MG63 (cell line): ENCODE results near the gene BRD4. TPM values are rescaled to one million over a fixed set of nuclear protein-coding genes. Genes with fewer than 3 reads are reported as not detected.
A peak's percentile ranks its signal among the peaks of the same experiment; 100 is the strongest.

ENCODE experiments used
- DNase-seq: peaks from one replicate; pipeline ENCODE4 v3.0.0-alpha.2; 2020
- H3K27me3 ChIP-seq: fragments of 250-450 bp; sonication (Bioruptor Pico); 2 replicates; pipeline ENCODE4 v1.5.1; 2020; ENCODE audit warnings: mild to moderate bottlenecking, moderate library complexity
- H3K36me3 ChIP-seq: fragments of 250-450 bp; sonication (Bioruptor Pico); 2 replicates; pipeline ENCODE4 v1.5.1; 2020; ENCODE audit warnings: mild to moderate bottlenecking, moderate library complexity
- H3K4me3 ChIP-seq: fragments of 250-450 bp; sonication (Bioruptor Pico); 2 replicates; pipeline ENCODE4 v1.5.1; 2020; ENCODE audit warnings: mild to moderate bottlenecking, moderate library complexity
- H3K9me3 ChIP-seq: fragments of 250-450 bp; sonication (Bioruptor Pico); 2 replicates; pipeline ENCODE4 v1.5.1; 2020; ENCODE audit warnings: mild to moderate bottlenecking, moderate library complexity
- total RNA-seq: library from RNA; depleted of rRNA; stranded (reverse); fragments of >200 nt; shearing (Covaris generic); gene quantifications from 2 replicates; pipeline ENCODE4 v1.2.3, GENCODE V29; 2014; ENCODE audit warnings: low replicate concordance

Gene BRD4
- total RNA-seq, 1 experiment from 2014 or later = 16.0 TPM

DNA sequence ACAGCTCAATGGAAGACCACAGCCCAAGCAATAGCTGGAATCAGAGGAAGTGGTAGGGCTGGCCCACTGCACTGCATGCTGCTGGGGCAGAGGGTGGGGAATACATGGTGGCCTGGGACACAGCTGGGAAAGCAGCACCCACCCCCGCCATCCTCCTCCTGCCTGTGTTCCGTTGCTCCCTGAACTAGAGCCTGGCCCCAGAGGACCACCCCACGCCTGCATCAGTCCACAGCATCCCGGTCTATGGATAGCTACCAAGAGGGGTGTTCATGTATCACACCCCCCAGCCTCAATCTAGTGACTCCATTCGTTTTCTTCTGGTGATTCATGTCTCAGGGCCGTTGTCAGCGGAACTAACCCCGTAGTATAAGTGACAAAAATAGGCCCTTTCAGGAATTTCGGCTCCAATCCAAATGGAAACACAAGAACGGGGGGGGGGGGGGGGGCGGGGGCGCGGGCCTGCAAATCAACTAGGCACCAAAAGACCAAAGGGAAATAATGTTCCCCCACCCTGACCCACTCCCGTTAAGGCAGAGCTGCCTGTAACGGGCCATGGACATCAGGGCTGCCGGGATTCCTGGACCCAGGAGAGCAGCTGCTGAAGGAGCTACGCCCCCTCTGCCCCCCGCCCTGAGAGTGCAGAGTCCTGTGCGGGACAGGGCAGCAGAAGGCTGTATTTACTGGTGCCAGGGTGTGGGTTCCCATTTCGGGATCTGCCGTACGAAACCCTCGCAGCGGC is 81.2 kb downstream of the BRD4 start:
- Histone ChIP-seq H3K4me3 (no peak overlapping the region), H3K36me3 (peaks cover 97% of the 10 kb centered on the region)

DNA sequence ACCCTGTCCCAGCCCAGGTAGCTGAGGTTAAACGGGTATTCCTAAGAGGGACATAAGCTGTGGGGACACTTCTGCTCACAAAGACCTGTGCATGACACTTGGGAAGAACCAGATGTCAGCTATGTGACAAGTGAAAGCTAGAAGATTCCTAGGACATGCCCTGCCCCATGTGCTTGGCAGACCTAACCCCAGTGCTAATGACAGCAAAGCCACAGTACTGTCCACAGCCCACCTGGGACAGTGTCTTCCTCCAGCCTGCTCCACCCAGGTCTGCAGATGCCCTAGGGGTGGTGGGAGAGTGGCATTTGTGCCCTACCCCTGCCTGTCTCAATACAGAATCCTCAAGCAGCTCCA is 81.7 kb downstream of the BRD4 start:
- Histone ChIP-seq H3K4me3 (no peak overlapping the region), H3K27me3 (no peaks in the 10 kb centered on the region), H3K9me3 (no peaks in the 10 kb centered on the region), H3K36me3 (peaks cover 97% of the 10 kb centered on the region)
- no peak for DNase-seq

More for the DNA sequence above, 81.2 kb downstream of the BRD4 start:
- H3K27me3 ChIP-seq = no peaks in the 10 kb centered on the region
- H3K9me3 ChIP-seq = no peaks in the 10 kb centered on the region
- DNase-seq = no peak

DNA sequence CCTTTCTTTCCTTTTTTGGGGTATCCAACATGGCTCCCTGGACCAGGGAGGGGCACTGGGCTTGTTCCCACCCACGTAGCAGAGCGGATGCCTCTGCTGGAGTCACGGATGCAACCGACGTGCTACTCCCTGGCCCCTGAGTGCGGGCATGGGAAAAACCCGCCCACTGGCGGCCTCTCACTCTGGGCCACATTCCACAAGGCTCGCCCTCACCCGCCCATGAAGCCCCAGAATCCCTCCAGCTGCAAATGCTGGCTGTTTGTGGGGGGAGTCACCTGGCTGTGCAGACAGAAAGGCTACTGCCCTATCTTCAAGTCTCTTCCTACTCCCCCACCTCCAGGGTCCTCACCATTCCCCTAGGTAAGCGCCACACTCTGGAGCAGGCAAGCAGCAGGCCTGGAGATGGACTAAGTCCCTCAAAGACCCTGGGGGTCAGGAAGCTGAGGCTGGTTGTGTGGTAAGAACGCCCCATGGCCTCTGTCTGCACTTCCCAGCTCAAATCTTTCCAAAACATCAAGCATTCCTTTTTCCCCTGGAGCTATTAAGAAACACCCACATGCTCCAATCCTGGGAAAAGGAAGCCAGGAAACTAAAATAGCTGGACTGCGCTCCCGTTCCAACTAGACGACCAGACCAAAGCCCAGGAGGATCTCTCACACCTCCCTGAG is 82.2 kb downstream of the BRD4 start:
- H3K36me3 ChIP-seq = peaks cover 97% of the 10 kb centered on the region
- no peak overlapping the region for H3K4me3 ChIP-seq

DNA sequence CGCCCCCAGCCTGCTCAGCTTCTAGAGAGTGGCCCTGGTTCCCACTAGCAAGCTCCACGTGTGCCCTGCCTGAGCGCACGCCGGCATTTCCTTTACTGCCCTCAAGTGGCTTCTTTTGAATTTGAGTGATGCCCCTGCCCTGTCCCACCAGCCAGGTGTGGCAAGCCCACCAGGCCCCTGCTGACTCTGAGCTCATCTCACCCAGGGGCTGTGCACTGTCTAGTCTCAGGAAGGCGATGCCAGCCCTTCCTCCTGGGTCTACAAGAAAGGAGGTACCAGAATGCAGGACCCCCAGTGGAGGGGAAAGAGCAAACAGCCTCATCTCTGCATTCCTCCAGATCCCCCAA is 82.8 kb downstream of the BRD4 start:
- Histone ChIP-seq H3K9me3 (no peaks in the 10 kb centered on the region), H3K36me3 (peaks cover 98% of the 10 kb centered on the region), H3K4me3 (no peak overlapping the region)

More for the DNA sequence above, 82.2 kb downstream of the BRD4 start:
- no peaks in the 10 kb centered on the region for H3K9me3 ChIP-seq
- no peaks in the 10 kb centered on the region for H3K27me3 ChIP-seq
- no peak for DNase-seq

DNA sequence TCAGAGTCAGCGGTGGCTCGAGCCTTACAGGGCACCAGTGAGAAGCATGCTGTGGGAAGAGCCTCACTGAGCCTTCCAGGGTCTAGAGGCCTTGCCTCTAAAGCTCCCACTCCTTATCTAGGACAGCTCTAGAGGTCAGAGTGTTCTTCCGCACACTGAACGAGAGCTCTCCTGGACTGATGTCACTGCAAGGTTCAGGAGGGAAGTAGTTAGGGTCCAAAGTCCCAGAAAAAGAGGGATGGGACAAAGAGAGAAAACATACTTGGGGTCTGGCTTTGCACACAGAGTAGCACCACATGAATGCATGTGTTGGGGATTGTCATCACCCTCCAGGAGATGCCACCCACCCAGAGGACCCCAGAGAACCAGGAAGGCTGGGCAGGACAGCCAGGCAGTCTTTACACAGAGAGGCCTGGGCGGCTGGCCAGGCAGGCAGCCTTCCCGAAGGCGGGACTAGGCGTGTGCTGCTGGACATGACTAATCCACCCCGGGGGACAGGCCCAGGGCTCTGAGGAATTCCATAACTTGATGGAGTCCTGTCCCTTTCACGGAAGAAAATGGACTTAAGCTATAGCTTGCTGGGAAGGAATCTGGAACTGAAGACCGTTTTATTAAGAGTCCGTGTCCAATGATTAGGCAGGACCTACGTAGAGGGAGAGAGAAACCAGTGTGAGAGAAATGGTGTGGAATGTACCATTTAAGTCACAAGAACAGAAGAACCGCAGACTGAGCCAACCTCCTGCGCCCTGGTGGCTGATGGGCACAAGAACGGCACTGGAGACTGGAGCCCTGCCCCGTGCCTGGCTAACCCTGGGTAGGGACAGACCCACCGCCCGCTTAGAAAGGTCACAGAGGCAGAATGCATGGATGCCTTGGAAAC is 83.5 kb downstream of the BRD4 start:
- no peaks in the 10 kb centered on the region for H3K27me3 ChIP-seq
- DNase-seq = peak; percentile 94
- H3K9me3 ChIP-seq = no peaks in the 10 kb centered on the region
- H3K4me3 ChIP-seq = no peak overlapping the region
- H3K36me3 ChIP-seq = peaks cover 96% of the 10 kb centered on the region

More for the DNA sequence above, 82.8 kb downstream of the BRD4 start:
- DNase-seq = no peak
- no peaks in the 10 kb centered on the region for H3K27me3 ChIP-seq

DNA sequence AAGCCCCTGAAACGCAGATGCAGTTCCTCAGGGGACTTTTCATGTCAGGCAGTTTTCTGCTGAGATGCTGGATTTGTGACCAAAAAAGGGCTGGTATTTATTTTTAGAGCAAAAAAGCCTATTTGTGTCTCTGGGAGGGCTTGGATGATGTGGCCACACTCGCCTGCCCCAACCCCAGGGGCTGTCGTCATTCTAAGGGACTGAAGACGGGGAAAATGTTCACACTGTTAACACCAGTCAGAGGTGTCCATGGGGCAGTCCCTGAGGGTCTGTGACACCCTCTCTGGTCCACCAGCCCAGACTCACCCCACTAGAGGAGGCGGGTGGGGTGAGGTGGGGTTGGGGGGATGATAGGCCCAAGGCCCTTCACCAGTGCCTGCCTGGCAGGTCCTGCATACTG is 84.2 kb downstream of the BRD4 start:
- Histone ChIP-seq H3K9me3 (no peaks in the 10 kb centered on the region), H3K27me3 (no peaks in the 10 kb centered on the region), H3K4me3 (no peak overlapping the region), H3K36me3 (peaks cover 96% of the 10 kb centered on the region)
- no peak for DNase-seq

DNA sequence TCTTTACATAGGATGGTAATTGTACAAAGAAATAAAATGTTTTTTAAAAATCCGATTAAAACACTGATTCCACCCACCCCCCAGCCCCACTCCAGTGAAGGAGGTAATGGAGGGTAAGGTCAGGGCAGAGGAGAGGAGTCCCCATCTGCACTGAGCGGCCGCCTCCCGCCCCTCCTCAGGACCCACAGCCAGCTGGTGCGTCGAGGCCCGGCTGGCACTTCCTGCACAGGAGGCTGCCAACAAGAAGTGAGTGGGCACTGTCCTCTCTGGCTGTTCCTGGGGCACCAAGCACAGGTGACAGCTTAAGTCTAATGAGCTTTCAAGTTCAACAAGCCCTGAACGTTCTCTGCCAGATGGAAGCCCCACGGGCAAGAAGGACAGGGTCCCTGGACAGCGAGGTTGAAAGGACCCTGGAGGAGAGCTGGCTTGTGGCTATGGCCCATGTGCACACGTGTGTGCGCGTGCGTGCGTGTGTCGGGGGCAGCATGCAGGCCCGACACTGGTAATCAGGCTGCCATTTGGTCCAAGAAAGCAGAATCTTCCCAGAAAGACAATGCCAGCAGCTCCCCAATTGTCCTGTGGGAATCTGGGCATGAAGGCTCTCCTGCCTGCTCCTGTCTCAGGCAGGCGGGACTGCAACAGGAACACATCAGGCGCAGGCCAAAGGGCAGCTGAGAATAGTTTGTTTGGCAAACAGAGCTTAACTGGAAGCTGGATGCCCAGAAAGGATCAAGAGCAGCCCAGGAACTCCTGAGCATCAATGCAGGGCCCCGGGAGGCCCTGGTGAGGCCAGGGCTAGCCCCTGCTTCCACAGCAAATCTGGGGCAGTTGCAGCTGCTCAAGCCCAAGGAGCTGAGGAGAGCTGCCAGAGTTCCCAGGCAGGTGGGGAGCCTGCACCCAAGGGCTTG is 85.0 kb downstream of the BRD4 start:
- Histone ChIP-seq H3K4me3 (no peak overlapping the region), H3K27me3 (no peaks in the 10 kb centered on the region), H3K9me3 (no peaks in the 10 kb centered on the region), H3K36me3 (peaks cover 92% of the 10 kb centered on the region)
- no peak for DNase-seq

DNA sequence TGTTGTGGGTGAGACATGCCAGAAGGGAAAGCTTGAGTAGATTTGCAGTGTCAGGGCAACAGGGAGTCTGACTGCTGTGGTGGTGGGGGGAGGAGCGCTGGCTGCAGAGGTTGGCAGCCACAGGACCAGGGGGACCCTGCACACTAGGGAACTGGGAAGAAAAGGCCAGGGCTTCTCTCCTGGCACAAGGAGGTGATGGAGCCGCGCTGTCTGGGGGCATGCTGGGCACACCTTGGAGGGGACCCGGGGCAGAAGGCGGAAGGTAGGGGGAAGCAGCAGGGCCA is 86.2 kb downstream of the BRD4 start:
- Histone ChIP-seq H3K9me3 (no peaks in the 10 kb centered on the region), H3K36me3 (peaks cover 94% of the 10 kb centered on the region), H3K27me3 (no peaks in the 10 kb centered on the region), H3K4me3 (no peak overlapping the region)
- DNase-seq = no peak

DNA sequence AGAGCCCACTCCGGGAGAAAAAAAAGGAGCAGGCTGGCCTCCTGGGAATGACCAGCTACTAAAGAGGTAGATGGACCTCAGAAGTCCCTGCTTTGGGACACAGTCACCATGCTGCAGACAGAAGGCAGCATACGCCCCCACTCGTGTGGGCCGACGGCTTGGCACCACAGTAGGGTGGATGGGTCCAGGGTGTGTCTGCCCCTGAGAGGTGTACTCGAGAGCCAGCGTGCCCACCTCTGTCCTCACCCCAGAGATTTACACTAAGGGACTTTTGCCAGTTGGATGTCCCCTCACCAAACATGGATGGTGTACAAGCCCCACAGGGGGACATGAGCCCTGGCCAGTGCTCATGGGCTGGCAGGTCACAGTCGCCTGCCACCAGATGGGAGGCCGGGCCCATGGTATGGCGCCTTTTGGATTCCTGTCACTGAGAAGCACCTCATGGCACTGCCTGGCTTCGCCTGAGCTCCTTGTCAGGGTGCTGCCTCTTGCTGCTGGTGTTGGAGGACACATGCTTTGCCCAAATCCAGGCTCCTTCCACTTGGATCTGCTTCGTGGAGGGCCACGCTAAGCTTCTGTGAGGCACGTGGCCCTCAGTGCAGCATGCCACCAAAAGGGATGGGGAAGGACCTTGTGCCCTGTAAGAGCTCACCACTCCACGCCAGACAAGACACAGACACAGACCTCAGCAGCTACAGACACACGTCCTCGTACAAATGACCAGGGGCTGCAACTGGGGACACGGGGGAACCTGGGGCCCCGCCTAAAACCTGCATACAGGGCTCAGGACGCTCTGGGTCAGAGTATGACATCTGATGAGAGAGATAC is 86.8 kb downstream of the BRD4 start:
- Histone ChIP-seq H3K27me3 (no peaks in the 10 kb centered on the region), H3K9me3 (no peaks in the 10 kb centered on the region), H3K4me3 (no peak overlapping the region), H3K36me3 (peaks cover 94% of the 10 kb centered on the region)
- DNase-seq = no peak

DNA sequence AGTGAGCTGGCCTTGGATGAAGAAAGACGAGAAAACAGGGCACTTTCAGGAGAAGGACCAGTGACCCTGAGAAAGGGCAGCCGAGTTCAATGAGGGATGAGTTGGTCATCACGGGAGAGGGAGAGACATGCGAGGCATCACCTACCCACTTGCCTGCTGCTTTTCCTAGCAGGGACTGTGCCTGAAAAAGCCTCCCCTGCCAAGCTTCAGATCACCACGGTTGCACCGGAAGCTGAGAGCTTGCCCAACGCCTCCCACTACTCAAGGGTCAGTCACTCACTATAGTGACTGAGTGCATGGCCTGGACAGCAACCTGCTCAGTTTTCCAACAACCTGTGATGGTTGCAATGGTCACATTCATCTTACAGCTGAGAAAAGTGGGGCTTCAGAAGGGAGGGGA is 87.5 kb downstream of the BRD4 start:
- Histone ChIP-seq H3K9me3 (no peaks in the 10 kb centered on the region), H3K4me3 (no peak overlapping the region), H3K36me3 (peaks cover 94% of the 10 kb centered on the region), H3K27me3 (no peaks in the 10 kb centered on the region)
- no peak for DNase-seq

DNA sequence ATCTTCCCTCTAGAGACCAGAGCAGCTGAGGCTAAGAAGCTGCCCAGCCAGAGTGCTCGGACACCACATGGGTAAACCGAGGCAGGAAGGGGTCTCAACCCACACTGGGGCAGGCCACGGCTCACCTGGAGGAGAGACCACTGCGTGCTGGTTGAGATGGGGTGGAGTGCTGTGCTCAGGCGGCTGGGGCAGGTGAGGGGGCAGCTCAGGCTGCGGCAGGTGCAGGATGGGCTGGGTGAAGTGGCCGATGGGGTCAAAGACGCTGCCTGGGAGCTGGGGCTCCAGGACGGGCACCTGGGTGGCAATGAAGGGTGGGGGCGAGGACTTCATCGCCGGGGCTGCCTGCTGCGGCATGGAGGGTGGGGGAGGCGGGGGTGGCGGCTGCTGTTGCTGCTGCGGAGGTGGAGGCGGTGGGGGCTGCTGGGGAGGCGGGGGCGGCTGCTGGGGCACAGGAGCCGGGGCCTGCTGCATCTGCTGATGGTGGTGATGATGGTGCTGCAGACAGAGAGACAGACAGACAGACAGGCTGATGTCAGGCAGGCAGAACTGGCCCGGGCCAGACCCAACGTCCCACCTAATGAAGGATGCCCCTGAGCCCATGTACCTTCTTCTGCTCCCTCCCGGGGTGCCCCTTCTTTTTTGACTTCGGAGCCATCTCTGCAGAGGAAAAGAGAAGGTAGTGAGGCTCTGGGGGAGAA is 88.1 kb downstream of the BRD4 start:
- H3K27me3 ChIP-seq = no peaks in the 10 kb centered on the region
- H3K36me3 ChIP-seq = peaks cover 94% of the 10 kb centered on the region
- DNase-seq = no peak
- no peaks in the 10 kb centered on the region for H3K9me3 ChIP-seq
- H3K4me3 ChIP-seq = no peak overlapping the region

DNA sequence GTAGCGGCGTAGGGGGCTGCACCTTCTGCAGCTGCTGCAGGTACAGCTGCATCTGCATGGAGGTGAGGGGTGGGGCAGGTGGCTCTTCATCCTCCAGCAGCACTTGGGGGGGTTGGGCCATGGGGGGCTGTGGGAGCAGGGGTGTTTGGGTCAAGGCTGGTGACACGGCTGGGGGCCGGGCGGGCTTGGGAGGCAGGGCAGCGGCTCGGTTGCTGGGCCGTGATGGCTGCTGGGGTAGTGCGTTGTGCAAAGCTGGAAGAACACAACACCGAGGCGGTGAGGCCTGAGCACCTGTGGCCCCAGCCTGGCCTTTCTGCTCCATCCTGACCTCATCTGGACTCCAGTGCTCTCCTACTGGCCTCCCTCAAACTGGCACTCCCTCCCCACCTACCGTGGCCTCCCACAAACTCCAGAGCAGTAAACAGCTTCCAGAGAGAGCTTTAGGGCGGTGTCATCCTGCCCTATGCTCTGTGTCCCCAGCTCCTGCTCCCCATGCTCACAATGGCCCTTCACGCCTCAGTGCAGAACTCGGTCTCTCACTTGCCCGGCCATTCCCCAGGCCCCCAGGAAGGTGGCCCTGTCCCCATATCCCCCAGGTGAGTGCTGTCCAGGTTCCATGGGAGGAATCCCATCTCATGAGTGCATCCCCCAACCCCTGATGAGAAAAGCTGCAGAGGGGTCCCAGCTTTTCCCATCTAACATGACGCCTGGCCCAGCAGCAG is 88.9 kb downstream of the BRD4 start:
- Histone ChIP-seq H3K27me3 (no peaks in the 10 kb centered on the region), H3K4me3 (no peak overlapping the region), H3K9me3 (no peaks in the 10 kb centered on the region), H3K36me3 (peaks cover 94% of the 10 kb centered on the region)
- DNase-seq = no peak

DNA sequence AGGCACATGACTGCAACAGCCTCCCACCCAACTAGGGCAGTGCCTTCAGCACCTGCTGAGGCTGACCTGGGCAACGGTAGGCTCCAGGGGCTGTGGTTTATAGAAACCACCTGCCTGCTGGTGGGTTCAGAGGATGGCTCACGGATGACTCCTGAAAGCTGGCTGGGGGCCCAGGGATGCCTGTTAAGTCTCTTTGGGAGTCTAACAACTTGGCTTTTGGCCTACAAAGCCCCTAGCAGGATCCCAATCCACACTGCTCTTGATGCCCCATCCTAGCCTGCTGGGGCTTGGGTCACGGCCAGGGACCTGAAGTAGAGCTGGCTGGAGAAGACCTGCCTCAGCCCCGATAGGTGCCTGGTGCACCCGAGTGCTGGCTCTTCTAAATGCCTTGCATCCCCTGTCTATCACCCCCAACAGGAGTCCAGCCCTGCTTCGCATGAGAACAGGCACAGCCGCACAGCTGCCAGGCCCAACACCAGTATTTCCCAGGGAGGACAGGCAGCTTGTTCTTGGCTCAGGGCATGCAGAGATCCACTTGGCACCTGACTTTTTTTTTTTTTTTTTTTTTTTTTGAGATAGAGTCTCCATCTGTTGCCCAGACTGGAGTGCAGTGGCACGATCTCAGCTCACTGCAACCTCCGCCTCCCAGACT is 91.0 kb downstream of the BRD4 start:
- Histone ChIP-seq H3K9me3 (no peaks in the 10 kb centered on the region), H3K27me3 (no peaks in the 10 kb centered on the region), H3K4me3 (no peak overlapping the region), H3K36me3 (peaks cover 91% of the 10 kb centered on the region)
- DNase-seq = peak; percentile 62

DNA sequence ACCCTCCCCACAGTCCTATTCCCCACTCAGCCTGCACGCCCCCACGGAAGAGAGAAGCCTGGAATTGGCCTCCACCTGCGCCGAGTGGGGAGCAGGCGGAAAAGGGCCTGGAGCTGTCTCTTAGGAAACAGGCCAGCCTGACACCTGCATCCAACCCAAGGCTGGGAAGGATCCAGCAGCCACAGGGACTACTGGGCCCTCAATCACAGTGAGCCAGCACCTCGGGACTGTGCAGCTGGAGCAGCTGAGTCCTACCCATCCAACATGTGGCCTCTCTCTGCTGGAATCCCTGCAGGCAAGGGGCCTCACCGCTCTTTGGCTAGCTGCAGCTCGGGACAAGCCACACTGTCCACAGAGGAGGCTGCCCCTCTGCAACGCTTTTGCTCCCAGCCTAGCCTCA is 91.8 kb downstream of the BRD4 start:
- no peak for DNase-seq
- H3K4me3 ChIP-seq = no peak overlapping the region
- no peaks in the 10 kb centered on the region for H3K27me3 ChIP-seq
- no peaks in the 10 kb centered on the region for H3K9me3 ChIP-seq
- H3K36me3 ChIP-seq = peaks cover 91% of the 10 kb centered on the region
